ENCODE data around the gene HIKESHI.

Gene HIKESHI

GRCh38 chr11:86374586-86374985, 72.5 kb downstream of the HIKESHI start, which contains the start of gene CCDC81:
TSS of gene CCDC81 (plus strand) at chr11:86374887. CDS start at chr11:86375164, 277 bp downstream.
- DNase-seq (ENCODE audit: low read depth) = no peak

GRCh38 chr11:86377972-86378371, 75.9 kb downstream of the HIKESHI start:
- DNase-seq (ENCODE audit: low read depth) = no peak

GRCh38 chr11:86380295-86381059, 78.4 kb downstream of the HIKESHI start:
- no peak for DNase-seq (ENCODE audit: low read depth)

GRCh38 chr11:86383041-86383955, 81.3 kb downstream of the HIKESHI start:
- DNase-seq (ENCODE audit: low read depth) = no peak

- no peak for DNase-seq (ENCODE audit: low read depth)
Observed at GRCh38 chr11:86386283-86386682, 84.2 kb downstream of the HIKESHI start.

GRCh38 chr11:86386746-86387145, 84.7 kb downstream of the HIKESHI start:
- DNase-seq (ENCODE audit: low read depth) = no peak

- no peak for DNase-seq (ENCODE audit: low read depth)
Observed at GRCh38 chr11:86388198-86388597, 86.2 kb downstream of the HIKESHI start.

- DNase-seq (ENCODE audit: low read depth) = no peak
Observed at GRCh38 chr11:86390487-86390886, 88.4 kb downstream of the HIKESHI start.

GRCh38 chr11:86395061-86395551, 93.1 kb downstream of the HIKESHI start:
- no peak for DNase-seq (ENCODE audit: low read depth)
